Mucosa of descending colon (tissue), 3 donors: ENCODE results near the gene ACTR8. TPM values are rescaled to one million over a fixed set of nuclear protein-coding genes. Genes with fewer than 3 reads are reported as not detected.
A peak's percentile ranks its signal among the peaks of the same experiment; 100 is the strongest.

Experiments
- ATAC-seq: fragments of 200-7000 bp; cut with Tn5 transposase; one replicate; pipeline ENCODE4 v1.9.1; 2020; ENCODE audit warnings: mild to moderate bottlenecking, moderate library complexity
- DNase-seq, 3 donors: peaks; one replicate each; pipeline ENCODE4 v3.0.0-alpha.2; 2020
- H3K36me3 ChIP-seq: fragments of 200-600 bp; one replicate; pipeline ENCODE4 v1.8.0; 2021; ENCODE audit warnings: low read depth, mild to moderate bottlenecking
- H3K4me1 ChIP-seq: fragments of 200-600 bp; one replicate; pipeline ENCODE4 v1.8.0; 2021; ENCODE audit warnings: low read depth, mild to moderate bottlenecking
- H3K4me3 ChIP-seq: fragments of 200-600 bp; one replicate; pipeline ENCODE4 v1.8.0; 2021; ENCODE audit warnings: mild to moderate bottlenecking
- H3K9me3 ChIP-seq: fragments of 200-600 bp; one replicate; pipeline ENCODE4 v1.8.0; 2021; ENCODE audit warnings: mild to moderate bottlenecking
- intact Hi-C, 2 donors: fragments of 100-400 bp; cut with DNase I in 1 of 2; cut with micrococcal nuclease in 1 of 2; formaldehyde crosslinking; loops; one replicate each; pipeline versions ENCODE4 v1.11.0 to v1.11.1; 2022; cut with DNase I, micrococcal nuclease
- total RNA-seq, 3 donors: library from RNA; stranded (reverse); fragmentation: NEBNext Ultra II Directional in 2 of 3; extraction: Animal tissue kit (Norgen Biotek cat#: 25700) in 2 of 3; gene quantifications; one replicate each; pipeline versions ENCODE4 v1.2.1 to v1.2.4, GENCODE V29; 2021 to 2023
- TF ChIP-seq, protein P1 (sequence below): fragments of 200-600 bp; IDR thresholded peaks from one replicate; pipeline ENCODE4 v1.8.0; 2022; ENCODE audit warnings: antibody characterized with exemption, mild to moderate bottlenecking
- donor health status: DM: no; HTN: no; CAD: no; lungs with moderate emphysema.
- donor health status: DM: no; HTN: no; CAD: no.
- donor health status: DM: no; HTN: yes; CAD: no.

Gene ACTR8
- total RNA-seq, 3 donors from 2014 or later: 29.1 to 36.0 (median 34.1) TPM

DNA sequence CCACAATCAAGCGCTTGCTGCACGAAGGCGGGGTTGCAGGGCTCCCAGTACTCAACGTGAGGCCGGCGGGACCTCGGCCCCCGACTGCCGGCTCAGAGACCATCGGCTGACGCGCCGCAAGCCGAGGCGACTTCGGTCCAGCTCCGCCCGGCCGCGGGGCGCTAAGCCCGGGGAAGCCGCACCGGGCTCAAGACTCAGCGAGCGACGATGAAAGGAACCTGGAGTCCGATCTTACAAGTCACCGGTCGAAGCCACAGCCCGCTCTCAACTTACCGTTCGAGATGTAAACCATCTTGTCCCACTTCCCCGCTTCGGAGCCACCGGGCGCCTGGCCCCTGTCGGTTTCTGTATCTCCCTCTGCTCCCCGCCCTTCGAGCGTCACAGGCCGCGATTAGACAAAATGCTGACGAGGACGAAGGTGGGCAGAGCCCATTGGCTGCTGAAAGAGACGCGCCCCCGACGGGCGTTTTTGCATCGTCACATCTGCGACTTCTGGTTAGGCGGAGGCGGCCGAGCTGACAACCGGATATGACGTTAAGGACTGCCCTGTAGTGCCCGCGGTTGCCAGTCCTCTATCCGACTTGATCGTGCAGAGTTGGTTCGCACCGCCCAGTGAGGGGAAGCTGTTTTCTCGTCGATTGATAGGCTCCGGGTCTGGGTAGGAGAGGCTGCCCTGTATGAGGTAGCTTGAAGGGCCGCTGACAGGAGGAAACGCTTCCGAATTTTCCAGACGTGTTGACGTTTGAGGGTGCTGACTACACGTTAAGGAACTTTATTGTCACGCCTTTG lies 9.7 kb upstream of the ACTR8 start, which contains the start of gene SELENOK:
TSS of gene SELENOK (minus strand) at position 363 of the 789 bp plus-strand sequence.
- Histone ChIP-seq H3K9me3 (no peaks in the 10 kb centered on the region), H3K4me1 (peaks cover 24% of the 10 kb centered on the region), H3K36me3 (peaks cover 3% of the 10 kb centered on the region), H3K4me3 (peak within 1 kb of the TSS; percentile 79)
- intact Hi-C loops: no loop called here
- TF ChIP-seq, protein P1, sequence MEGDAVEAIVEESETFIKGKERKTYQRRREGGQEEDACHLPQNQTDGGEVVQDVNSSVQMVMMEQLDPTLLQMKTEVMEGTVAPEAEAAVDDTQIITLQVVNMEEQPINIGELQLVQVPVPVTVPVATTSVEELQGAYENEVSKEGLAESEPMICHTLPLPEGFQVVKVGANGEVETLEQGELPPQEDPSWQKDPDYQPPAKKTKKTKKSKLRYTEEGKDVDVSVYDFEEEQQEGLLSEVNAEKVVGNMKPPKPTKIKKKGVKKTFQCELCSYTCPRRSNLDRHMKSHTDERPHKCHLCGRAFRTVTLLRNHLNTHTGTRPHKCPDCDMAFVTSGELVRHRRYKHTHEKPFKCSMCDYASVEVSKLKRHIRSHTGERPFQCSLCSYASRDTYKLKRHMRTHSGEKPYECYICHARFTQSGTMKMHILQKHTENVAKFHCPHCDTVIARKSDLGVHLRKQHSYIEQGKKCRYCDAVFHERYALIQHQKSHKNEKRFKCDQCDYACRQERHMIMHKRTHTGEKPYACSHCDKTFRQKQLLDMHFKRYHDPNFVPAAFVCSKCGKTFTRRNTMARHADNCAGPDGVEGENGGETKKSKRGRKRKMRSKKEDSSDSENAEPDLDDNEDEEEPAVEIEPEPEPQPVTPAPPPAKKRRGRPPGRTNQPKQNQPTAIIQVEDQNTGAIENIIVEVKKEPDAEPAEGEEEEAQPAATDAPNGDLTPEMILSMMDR: peak; percentile 19
- DNase-seq (peak; percentile 98 to 99 (median 98)), ATAC-seq (peak; percentile 96)

DNA sequence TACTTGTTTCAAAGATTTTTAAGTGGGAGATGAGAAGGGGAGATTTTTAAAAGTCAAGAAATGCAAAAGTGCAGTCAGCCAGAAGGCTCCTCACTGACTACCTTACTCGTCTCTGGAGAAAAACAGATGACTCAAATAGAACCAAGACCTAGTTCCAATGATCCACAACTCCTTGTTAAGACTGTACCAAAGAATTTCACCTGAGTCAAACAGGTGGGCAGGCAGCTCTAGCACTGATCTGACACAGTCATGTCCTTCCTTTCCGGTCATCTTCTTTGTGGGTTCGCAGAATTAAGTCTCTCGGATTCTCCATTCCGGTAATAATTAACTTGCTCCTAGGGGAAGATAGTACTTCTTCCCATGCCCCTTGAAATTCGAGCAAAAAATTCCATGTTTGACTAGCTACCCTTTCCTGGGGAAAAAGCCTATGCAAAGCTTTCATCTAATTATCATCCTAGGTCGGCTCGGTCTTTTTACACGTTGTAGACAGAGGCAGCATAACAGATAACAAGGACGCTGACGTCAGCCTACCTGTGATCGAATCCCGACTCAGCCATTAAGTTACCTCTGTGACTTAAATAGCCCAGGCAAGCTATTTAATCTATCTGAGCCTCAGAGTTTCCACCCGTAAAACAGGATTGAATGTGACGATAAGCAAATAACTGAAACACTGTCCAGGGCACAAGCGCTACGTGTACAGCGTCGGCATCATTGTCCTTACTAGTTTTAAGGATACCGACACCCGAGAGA lies 8.9 kb upstream of the ACTR8 start:
- intact Hi-C loops: no loop called here
- peak; percentile 53 for ATAC-seq
- DNase-seq: peak in 2 of 3 donors; percentile 25 to 77
- TF ChIP-seq, protein P1: no peak
- no peaks in the 10 kb centered on the region for H3K9me3 ChIP-seq
- H3K4me3 ChIP-seq: peak overlapping the region; percentile 79
- peaks cover 24% of the 10 kb centered on the region for H3K4me1 ChIP-seq
- H3K36me3 ChIP-seq: peaks cover 3% of the 10 kb centered on the region

DNA sequence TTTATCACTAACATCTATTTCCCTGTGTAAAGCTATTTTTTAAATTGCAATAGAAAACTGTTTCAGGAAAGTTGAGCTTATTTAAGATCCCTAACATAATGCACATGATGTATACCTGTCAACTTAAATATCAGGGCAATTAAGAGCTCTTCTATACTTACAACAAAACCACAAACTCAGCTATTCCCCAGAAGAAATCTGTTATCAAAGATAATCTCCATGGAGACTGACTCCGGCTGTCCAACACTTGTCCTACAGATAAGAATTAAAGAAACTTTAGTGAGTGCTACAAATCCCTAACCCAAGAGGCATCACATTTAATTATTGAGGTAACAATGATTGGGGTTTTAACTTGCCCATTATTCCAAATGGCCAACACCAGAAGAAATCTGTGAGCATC lies 6.3 kb upstream of the ACTR8 start:
- intact Hi-C loops: no loop called here
- DNase-seq: no peak
- Histone ChIP-seq H3K36me3 (peaks cover 3% of the 10 kb centered on the region), H3K4me3 (no peak overlapping the region), H3K4me1 (peaks cover 24% of the 10 kb centered on the region), H3K9me3 (no peaks in the 10 kb centered on the region)
- TF ChIP-seq, protein P1: no peak
- ATAC-seq: no peak

DNA sequence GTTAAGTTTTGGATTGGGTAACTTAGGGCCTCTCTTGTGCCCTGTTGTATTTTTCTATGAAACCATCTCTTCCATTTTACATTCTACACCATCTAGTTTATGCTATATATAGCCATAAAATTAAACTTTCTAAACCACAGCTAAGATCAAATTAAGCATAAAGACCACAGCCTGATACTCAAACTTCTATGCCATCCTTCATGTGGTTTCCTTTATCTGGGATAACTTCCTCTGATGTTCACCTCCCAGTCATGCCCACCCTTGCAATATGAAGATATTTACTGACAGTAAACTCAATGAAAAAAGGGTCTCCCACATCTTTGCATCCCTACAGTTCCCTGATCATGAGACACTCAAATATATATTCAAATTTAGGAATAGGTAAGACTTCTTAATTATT lies 5.5 kb upstream of the ACTR8 start:
- ATAC-seq (no peak), DNase-seq (no peak)
- intact Hi-C loops: no loop called here
- H3K9me3 ChIP-seq: no peaks in the 10 kb centered on the region
- H3K36me3 ChIP-seq: peaks cover 3% of the 10 kb centered on the region
- H3K4me3 ChIP-seq: no peak overlapping the region
- peaks cover 20% of the 10 kb centered on the region for H3K4me1 ChIP-seq
- TF ChIP-seq, protein P1: no peak

DNA sequence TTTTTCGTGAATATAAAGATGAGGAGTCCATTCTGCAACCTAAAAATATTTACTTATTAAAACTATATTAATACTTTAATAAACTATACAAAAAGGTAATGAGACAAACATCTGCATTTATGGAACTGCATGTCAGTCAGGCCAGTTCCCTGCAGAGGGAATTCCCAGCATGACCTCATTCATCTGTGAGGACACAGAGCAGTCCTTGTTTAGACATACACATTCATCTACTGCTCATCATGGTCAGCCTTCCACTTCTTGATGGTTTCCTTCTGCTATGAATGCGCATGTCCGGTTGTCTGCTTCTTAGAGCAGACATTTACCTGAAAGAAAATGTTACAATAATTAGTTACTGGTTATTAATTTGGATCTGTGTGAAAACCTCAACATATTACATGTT lies 3.3 kb upstream of the ACTR8 start:
- DNase-seq (no peak), ATAC-seq (no peak)
- intact Hi-C loops: no loop called here
- TF ChIP-seq, protein P1: no peak
- no peak overlapping the region for H3K4me3 ChIP-seq
- no peaks in the 10 kb centered on the region for H3K36me3 ChIP-seq
- H3K9me3 ChIP-seq: no peaks in the 10 kb centered on the region
- peaks cover 18% of the 10 kb centered on the region for H3K4me1 ChIP-seq
